ENCODE data around the gene TNNI2.
"Not testable (repeated sequence)": the region's sequence is repeated elsewhere in the genome, so short reads cannot be mapped to it uniquely, and the experiment has no call there.

Gene TNNI2

DNA sequence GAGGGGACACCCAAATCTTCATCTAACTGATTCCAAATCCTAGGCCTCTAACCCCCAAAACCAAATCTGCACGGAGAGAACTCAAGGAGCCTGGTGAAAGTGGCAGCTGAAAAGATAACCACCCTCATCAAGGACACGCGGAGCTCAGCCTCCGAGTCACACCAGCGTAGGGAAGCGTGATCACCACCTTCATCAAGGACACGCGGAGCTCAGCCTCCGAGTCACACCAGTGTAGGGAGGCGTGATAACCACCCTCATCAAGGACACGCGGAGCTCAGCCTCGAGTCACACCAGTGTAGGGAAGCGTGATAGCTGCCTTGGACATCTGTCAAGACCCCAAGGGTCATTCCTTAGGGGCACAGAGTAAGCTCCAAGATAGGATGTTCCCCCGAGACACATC lies 33.3 kb upstream of the TNNI2 start:
- H3K27ac ChIP-seq: no peak overlapping the region
- TF ChIP-seq ZFX (IDR thresholded peaks at IDR 0.05): no peak
- TF ChIP-seq, protein P1, sequence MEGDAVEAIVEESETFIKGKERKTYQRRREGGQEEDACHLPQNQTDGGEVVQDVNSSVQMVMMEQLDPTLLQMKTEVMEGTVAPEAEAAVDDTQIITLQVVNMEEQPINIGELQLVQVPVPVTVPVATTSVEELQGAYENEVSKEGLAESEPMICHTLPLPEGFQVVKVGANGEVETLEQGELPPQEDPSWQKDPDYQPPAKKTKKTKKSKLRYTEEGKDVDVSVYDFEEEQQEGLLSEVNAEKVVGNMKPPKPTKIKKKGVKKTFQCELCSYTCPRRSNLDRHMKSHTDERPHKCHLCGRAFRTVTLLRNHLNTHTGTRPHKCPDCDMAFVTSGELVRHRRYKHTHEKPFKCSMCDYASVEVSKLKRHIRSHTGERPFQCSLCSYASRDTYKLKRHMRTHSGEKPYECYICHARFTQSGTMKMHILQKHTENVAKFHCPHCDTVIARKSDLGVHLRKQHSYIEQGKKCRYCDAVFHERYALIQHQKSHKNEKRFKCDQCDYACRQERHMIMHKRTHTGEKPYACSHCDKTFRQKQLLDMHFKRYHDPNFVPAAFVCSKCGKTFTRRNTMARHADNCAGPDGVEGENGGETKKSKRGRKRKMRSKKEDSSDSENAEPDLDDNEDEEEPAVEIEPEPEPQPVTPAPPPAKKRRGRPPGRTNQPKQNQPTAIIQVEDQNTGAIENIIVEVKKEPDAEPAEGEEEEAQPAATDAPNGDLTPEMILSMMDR (conservative IDR thresholded peaks at IDR 0.05): no peak

DNA sequence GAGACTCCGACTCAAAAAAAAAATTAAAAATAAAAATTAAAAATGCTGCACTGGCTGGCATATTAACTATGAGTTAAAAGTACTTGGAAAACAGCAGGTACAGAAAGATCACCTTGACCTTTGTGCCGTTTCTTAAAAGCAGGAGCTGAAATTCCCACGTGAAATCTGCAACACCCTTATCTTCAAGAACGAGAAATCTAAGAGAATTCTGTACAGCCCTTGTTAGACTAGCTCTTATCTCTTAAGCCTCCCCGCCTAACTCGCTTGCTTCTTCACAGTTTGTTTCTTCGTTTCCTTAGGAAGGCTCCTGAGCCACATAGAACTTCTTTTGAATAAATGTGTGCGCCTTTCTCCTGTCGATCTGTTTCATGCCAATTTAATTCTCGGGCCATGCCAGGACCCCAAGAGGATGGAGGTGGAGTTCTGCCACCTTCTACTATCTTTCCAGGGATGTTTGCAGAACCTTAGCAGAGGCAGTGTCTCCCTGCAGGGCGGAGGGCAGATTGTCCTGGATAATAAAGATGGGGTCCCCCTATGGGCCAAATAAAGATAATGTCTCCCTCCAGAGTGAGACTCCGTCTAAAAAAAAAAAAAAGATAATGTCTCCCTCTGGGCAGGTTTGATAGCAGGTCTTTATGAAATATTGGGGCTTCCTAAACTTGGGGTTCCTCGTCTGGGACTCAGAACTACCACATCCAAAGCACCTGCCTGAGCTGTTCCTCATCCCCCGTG lies 31.4 kb upstream of the TNNI2 start:
- TF ChIP-seq, protein P1 (conservative IDR thresholded peaks at IDR 0.05): no peak
- TF ChIP-seq ZFX (IDR thresholded peaks at IDR 0.05): no peak
- no peak overlapping the region for H3K27ac ChIP-seq

DNA sequence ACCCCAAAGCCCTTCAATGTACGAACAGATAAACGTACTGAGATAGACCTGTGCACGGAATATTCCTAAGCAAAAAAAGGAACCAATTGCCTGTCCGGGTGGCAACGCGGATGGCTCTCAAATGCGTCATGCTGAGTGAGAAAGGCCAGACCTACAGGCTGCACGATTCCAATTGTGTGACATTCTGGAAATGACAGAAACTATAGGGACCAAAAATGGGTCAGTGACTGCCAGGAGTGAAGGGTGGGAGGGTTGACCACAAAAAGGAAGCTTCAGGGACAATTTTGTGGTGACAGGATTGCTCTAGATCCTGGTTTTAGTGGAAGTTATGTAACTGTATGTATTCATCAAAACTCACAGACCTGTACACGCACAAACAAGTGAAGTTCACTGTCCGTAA lies 28.0 kb upstream of the TNNI2 start:
- TF ChIP-seq, protein P1 (conservative IDR thresholded peaks at IDR 0.05): no peak
- no peak for TF ChIP-seq ZFX (IDR thresholded peaks at IDR 0.05)
- no peak overlapping the region for H3K27ac ChIP-seq

DNA sequence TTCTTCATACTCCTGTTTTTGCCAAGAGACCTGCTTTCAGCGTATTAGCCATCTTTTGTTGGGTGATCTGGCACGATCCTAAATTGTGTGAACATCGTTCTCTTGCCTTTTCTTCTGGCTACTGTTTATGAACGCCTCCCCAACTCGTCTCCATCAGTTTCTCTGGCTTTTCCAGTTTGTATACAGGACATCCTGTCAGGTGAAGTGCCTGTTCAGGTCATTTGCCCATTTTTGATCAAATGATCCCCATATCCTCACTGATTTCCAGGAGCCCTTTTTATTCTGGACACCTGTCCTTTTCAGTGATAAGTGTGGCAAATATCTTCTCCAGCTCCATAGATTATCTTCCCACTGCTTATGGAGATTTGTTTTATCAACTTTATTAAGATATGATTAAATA lies 26.5 kb upstream of the TNNI2 start:
- TF ChIP-seq, protein P1 (conservative IDR thresholded peaks at IDR 0.05): no peak
- H3K27ac ChIP-seq: no peak overlapping the region

DNA sequence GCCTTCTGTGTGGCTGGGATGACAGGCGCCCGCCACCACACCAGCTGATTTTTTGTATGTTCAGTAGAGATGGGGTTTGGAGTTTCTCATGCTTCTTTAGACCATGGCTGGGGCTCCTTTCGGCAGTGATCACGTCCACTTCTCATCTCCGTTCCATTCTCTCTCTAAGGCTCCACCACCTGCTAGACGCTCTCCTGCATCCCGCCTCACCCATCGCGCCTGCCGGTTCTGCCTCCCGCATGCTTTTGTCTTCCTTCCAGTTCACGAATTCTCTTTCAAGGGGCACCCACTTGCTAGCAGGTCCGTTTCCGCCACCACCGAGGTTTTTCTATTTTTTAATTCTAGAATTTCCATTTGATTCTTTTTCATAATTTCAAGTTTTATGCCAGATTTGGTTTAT lies 26.0 kb upstream of the TNNI2 start:
- no peak for TF ChIP-seq ZFX (IDR thresholded peaks at IDR 0.05)
- TF ChIP-seq, protein P1 (conservative IDR thresholded peaks at IDR 0.05): no peak
- no peak overlapping the region for H3K27ac ChIP-seq

DNA sequence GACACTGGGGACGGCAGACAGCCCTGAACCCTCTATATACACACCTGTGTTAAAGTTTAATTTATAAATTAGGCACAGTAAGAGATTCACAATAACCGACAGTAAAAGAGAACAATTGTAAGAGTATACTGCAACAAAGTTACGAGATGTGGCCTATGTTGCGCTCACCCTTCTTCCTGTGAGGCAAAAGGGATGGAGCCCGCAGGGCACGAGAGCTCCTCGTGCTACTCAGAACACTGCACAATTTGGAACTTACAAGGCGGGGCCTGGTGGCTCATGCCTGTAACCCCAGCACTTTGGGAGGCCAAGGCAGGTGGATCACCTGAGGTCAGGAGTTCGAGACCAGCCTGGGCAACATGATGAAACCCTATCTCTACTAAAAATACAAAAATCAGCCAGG lies 25.4 kb upstream of the TNNI2 start:
- not testable (repeated sequence) for H3K27ac ChIP-seq

DNA sequence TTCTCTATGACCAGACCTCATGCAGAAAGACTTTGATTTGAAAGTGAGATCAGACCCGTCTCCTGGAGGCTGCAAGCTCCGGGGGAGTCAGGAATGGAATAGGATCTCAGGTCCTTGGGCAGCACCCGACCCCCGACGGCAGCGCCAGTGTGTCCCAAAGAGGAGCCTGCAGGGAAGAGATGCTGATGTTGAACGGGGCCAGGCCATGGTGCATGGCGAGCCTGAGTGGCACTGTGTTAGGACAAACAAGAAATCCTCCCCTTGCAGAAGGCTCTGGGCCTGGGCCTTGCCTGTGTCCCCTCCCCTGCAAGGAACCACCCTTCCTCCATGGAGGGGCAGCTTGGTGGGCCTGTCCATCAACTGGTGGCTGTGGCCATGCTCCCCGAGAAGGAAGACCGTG lies 24.1 kb upstream of the TNNI2 start:
- no peak overlapping the region for H3K27ac ChIP-seq
- TF ChIP-seq, protein P1 (conservative IDR thresholded peaks at IDR 0.05): no peak
- TF ChIP-seq ZFX (IDR thresholded peaks at IDR 0.05): no peak

DNA sequence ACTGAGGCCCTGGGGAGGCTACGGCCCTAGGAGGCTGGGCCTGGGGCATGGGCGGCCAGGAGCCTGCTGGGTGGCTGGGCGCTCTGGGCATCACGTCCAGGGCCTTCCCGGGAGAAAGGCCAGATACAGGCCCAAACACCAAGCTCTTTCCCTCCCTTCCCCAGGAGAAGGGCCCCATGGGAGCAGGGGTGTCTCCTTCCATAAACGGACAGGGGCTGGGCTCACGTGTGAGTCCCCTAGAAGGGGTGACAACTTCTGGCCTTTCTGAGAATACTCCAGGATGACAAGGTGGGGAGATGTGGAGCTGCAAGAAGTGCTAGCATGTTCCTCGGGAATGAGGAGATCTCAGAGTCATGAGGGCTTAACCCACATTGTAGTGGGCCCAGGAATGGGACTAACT lies 23.5 kb upstream of the TNNI2 start:
- TF ChIP-seq, protein P1 (conservative IDR thresholded peaks at IDR 0.05): no peak
- no peak for TF ChIP-seq ZFX (IDR thresholded peaks at IDR 0.05)
- H3K27ac ChIP-seq: no peak overlapping the region

Measured in C4-2B (cell line).